OCI-LY3 (cell line): Measurements from ENCODE around the gene NXN.

Experiments
- EZH2phosphoT487 ChIP-seq: fragments of 200-600 bp; shearing (Covaris generic); IDR thresholded peaks from 2 replicates; pipeline ENCODE4 v1.6.1; 2018; ENCODE audit warnings: antibody characterized with exemption, mixed run types, low read depth
- TF ChIP-seq, protein P1 (sequence below): fragments of 200-600, 300-600 bp; sonication (generic); IDR thresholded peaks from 2 replicates; pipeline ENCODE4 v1.5.1; 2014; ENCODE audit warnings: antibody characterized with exemption, low read length, low read depth

DNA sequence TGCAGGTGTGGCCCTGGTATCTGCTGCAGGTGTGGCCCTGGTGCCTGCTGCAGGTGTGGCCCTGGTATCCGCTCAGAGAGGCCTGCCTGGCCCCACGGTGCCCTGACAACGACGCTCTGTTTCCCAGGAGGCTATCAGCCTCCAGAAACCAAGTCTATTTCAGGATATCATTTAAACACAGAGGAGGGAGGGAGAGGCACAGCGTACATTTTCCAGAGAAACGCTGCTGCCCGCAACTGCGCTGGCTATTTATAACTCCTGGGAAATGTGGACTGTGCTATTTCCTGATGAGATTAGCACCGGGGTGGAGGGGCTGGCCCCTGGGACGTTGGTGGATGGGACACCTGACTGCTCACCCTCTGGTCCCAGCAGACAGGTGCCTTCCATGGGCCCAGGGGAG, 39.9 kb upstream of the NXN start:
- TF ChIP-seq EZH2phosphoT487: no peak
- TF ChIP-seq, protein P1, sequence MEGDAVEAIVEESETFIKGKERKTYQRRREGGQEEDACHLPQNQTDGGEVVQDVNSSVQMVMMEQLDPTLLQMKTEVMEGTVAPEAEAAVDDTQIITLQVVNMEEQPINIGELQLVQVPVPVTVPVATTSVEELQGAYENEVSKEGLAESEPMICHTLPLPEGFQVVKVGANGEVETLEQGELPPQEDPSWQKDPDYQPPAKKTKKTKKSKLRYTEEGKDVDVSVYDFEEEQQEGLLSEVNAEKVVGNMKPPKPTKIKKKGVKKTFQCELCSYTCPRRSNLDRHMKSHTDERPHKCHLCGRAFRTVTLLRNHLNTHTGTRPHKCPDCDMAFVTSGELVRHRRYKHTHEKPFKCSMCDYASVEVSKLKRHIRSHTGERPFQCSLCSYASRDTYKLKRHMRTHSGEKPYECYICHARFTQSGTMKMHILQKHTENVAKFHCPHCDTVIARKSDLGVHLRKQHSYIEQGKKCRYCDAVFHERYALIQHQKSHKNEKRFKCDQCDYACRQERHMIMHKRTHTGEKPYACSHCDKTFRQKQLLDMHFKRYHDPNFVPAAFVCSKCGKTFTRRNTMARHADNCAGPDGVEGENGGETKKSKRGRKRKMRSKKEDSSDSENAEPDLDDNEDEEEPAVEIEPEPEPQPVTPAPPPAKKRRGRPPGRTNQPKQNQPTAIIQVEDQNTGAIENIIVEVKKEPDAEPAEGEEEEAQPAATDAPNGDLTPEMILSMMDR: no peak
